A549 treated with CpdA at 1 μM for 4 hours (cell line): ENCODE results near the gene PLG. TPM values are rescaled to one million over a fixed set of nuclear protein-coding genes. Genes with fewer than 3 reads are reported as not detected.

Experiments
- total RNA-seq: library from RNA; stranded (reverse); fragments of 200-300 nt; extraction: Qiagen RNA extraction; gene quantifications from 5 replicates; pipeline ENCODE4 v1.2.3, GENCODE V29; 2022; ENCODE audit warnings: low read depth

PLG gene
- not detected in 5 replicates for total RNA-seq

GRCh38 chr6:160701918-160702680 is at the start of gene PLG:
TSS of gene PLG (plus strand) at chr6:160702244. CDS start at chr6:160702305, 61 bp downstream.

GRCh38 chr6:160664198-160664597 is 37.8 kb upstream of the PLG start, which contains the start of gene LPA:
TSS of gene LPA (minus strand) at chr6:160664275. CDS start at chr6:160664214, 61 bp downstream.

Other genes with a start within 250 kb of the PLG start
- gene LPA, start 38.0 kb upstream of the PLG start, total RNA-seq: 0.01 to 0.02 TPM in 2 of 5 replicates, not detected in the others